Glomerular visceral epithelial cell (primary cell): Measurements from ENCODE around the gene PLPP1.
A peak's percentile ranks its signal among the peaks of the same experiment; 100 is the strongest.

Experiments used
- DNase-seq: peaks from one replicate; pipeline ENCODE4 v3.0.0-alpha.2; 2016; ENCODE audit errors: extremely low spot score

Gene PLPP1

GRCh38 chr5:55409775-55410174, 125.0 kb downstream of the PLPP1 start:
- no peak for DNase-seq

GRCh38 chr5:55407984-55408383, 126.8 kb downstream of the PLPP1 start:
- no peak for DNase-seq

- DNase-seq, result peak; percentile 26
Observed at GRCh38 chr5:55407059-55407684, 127.6 kb downstream of the PLPP1 start.

GRCh38 chr5:55406292-55406691, 128.5 kb downstream of the PLPP1 start:
- no peak for DNase-seq

GRCh38 chr5:55402199-55402598, 132.6 kb downstream of the PLPP1 start:
- no peak for DNase-seq

GRCh38 chr5:55393501-55394175, 141.1 kb downstream of the PLPP1 start:
- no peak for DNase-seq

- no peak for DNase-seq
Observed at GRCh38 chr5:55392669-55393068, 142.1 kb downstream of the PLPP1 start.

- DNase-seq, result no peak
Observed at GRCh38 chr5:55391707-55392106, 143.1 kb downstream of the PLPP1 start.

GRCh38 chr5:55387865-55388264, 146.9 kb downstream of the PLPP1 start:
- no peak for DNase-seq

- DNase-seq, result no peak
Observed at GRCh38 chr5:55386356-55386755, 148.4 kb downstream of the PLPP1 start.

- no peak for DNase-seq
Observed at GRCh38 chr5:55385846-55386245, 148.9 kb downstream of the PLPP1 start.

GRCh38 chr5:55385227-55385626, 149.5 kb downstream of the PLPP1 start:
- DNase-seq, result no peak

GRCh38 chr5:55384072-55384471, 150.7 kb downstream of the PLPP1 start:
- DNase-seq, result no peak

GRCh38 chr5:55383254-55383653, 151.5 kb downstream of the PLPP1 start:
- no peak for DNase-seq

GRCh38 chr5:55377810-55378209, 157.0 kb downstream of the PLPP1 start:
- no peak for DNase-seq
